Fibroblast of lung (primary cell): ENCODE data around the gene DNAJC1.

Experiments used
- EZH2 ChIP-seq: IDR thresholded peaks from 2 replicates; pipeline ENCODE4 v1.5.1; 2012; ENCODE audit warnings: low read length, control low read depth, mild to moderate bottlenecking; ENCODE audit errors: missing control alignments
- TF ChIP-seq, protein P1 (sequence below), 2 donors: IDR thresholded peaks in 1 of 2; conservative IDR thresholded peaks in 1 of 2; 1 replicate in 1 of 2; 2 replicates in 1 of 2; pipeline ENCODE4 v1.5.1; 2011 to 2012; ENCODE audit warnings: low read length in 2 of 2, control low read depth in 1 of 2, inconsistent platforms in 1 of 2, low read depth in 1 of 2, mild to moderate bottlenecking in 1 of 2

DNA sequence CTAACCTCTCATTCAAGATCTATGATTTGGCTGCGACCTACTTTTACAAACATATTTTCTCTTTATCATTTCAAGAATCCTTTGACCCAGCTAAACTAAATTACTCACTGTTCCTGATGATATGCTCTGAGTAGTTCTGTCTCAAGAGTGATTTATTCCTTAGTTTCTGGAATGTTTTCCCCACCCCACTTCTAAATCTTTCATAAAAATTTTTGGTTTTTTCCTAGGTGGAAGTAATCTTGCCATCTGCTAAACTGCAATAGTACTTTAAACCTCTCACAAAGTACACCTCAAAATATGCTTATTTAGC is 170.8 kb downstream of the DNAJC1 start:
- TF ChIP-seq, protein P1, sequence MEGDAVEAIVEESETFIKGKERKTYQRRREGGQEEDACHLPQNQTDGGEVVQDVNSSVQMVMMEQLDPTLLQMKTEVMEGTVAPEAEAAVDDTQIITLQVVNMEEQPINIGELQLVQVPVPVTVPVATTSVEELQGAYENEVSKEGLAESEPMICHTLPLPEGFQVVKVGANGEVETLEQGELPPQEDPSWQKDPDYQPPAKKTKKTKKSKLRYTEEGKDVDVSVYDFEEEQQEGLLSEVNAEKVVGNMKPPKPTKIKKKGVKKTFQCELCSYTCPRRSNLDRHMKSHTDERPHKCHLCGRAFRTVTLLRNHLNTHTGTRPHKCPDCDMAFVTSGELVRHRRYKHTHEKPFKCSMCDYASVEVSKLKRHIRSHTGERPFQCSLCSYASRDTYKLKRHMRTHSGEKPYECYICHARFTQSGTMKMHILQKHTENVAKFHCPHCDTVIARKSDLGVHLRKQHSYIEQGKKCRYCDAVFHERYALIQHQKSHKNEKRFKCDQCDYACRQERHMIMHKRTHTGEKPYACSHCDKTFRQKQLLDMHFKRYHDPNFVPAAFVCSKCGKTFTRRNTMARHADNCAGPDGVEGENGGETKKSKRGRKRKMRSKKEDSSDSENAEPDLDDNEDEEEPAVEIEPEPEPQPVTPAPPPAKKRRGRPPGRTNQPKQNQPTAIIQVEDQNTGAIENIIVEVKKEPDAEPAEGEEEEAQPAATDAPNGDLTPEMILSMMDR (conservative IDR thresholded peaks at IDR 0.05 in 1 of 2, IDR thresholded peaks at IDR 0.05 in 1 of 2; ENCODE audit: low read depth in 1 of 2, low read length in 2 of 2): no peak
- TF ChIP-seq EZH2: no peak
